Measurements from ENCODE around the gene APH1B.

GRCh38 chr15:63263519-63263918 is 13.9 kb upstream of the APH1B start:
- TF ChIP-seq, protein P1, sequence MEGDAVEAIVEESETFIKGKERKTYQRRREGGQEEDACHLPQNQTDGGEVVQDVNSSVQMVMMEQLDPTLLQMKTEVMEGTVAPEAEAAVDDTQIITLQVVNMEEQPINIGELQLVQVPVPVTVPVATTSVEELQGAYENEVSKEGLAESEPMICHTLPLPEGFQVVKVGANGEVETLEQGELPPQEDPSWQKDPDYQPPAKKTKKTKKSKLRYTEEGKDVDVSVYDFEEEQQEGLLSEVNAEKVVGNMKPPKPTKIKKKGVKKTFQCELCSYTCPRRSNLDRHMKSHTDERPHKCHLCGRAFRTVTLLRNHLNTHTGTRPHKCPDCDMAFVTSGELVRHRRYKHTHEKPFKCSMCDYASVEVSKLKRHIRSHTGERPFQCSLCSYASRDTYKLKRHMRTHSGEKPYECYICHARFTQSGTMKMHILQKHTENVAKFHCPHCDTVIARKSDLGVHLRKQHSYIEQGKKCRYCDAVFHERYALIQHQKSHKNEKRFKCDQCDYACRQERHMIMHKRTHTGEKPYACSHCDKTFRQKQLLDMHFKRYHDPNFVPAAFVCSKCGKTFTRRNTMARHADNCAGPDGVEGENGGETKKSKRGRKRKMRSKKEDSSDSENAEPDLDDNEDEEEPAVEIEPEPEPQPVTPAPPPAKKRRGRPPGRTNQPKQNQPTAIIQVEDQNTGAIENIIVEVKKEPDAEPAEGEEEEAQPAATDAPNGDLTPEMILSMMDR (IDR thresholded peaks at IDR 0.05) = no peak
- TF ChIP-seq POLR2AphosphoS5 (IDR thresholded peaks at IDR 0.05; ENCODE audit: low read depth, low read length) = no peak
- TF ChIP-seq TCF7L2 (IDR thresholded peaks at IDR 0.05; ENCODE audit: low read depth, low read length) = no peak

Data from Panc1 (cell line).